HCT116 (cell line): ENCODE results near the gene EPB41L4A.

Experiments used
- CBX3 ChIP-seq: IDR thresholded peaks from 2 replicates; pipeline ENCODE4 v1.6.1; 2012; ENCODE audit warnings: low read depth
- CEBPB ChIP-seq: IDR thresholded peaks from 2 replicates; pipeline ENCODE4 v1.6.1; 2012; ENCODE audit warnings: low read depth
- EZH2 ChIP-seq: fragments of 200-600 bp; sonication (generic); IDR thresholded peaks from 2 replicates; pipeline ENCODE4 v1.6.1; 2017; ENCODE audit warnings: antibody characterized with exemption, mixed run types
- EZH2phosphoT487 ChIP-seq: fragments of 200-600 bp; IDR thresholded peaks from 2 replicates; pipeline ENCODE4 v1.6.1; 2018; ENCODE audit warnings: antibody characterized with exemption, borderline replicate concordance
- FOSL1 ChIP-seq: IDR thresholded peaks from 2 replicates; pipeline ENCODE4 v1.6.1; 2012; ENCODE audit warnings: low read depth
- POLR2A ChIP-seq: IDR thresholded peaks from 2 replicates; pipeline ENCODE4 v1.7.0; 2011; ENCODE audit warnings: borderline replicate concordance; ENCODE audit not compliant: insufficient read depth, insufficient read length; ENCODE audit errors: extremely low read depth
- POLR2AphosphoS5 ChIP-seq: IDR thresholded peaks from 2 replicates; pipeline ENCODE4 v1.6.1; 2011; ENCODE audit warnings: mild to moderate bottlenecking, low read depth, low read length, moderate library complexity
- RAD21 ChIP-seq: IDR thresholded peaks from 2 replicates; pipeline ENCODE4 v1.6.1; 2012; ENCODE audit warnings: low read depth, mild to moderate bottlenecking
- REST ChIP-seq: IDR thresholded peaks from 2 replicates; pipeline ENCODE4 v1.6.1; 2012; ENCODE audit warnings: low read depth
- SP1 ChIP-seq: IDR thresholded peaks from 2 replicates; pipeline ENCODE4 v1.6.1; 2012; ENCODE audit warnings: low read depth
- ZFX ChIP-seq: fragments of 450-650 bp; IDR thresholded peaks from 2 replicates; pipeline ENCODE4 v1.6.1; 2017
- ZNF274 ChIP-seq: fragments of 200-500 bp; sonication (Bioruptor generic); IDR thresholded peaks from 2 replicates; pipeline ENCODE4 v1.6.1; 2014; ENCODE audit warnings: mild to moderate bottlenecking, low read depth, low read length, inconsistent platforms
- TF ChIP-seq, protein P1 (sequence below), 3 experiments: fragments of 200-600 bp in 1 of 3; sonication (generic) in 1 of 3; IDR thresholded peaks in 2 of 3; conservative IDR thresholded peaks in 1 of 3; 2 replicates each; pipeline ENCODE4 v1.5.1; 2012 to 2017; ENCODE audit warnings: low read depth in 2 of 3, low read length in 2 of 3, antibody characterized with exemption in 1 of 3, borderline replicate concordance in 1 of 3, control low read depth in 1 of 3, mild to moderate bottlenecking in 1 of 3, mixed read lengths in 1 of 3, mixed run types in 1 of 3, moderate library complexity in 1 of 3; ENCODE audit not compliant: insufficient read depth in 1 of 3
- TF ChIP-seq, protein P2 (sequence below): IDR thresholded peaks from 2 replicates; pipeline ENCODE4 v1.6.1; 2012

GRCh38 chr5:112329419-112330090 lies 89.5 kb downstream of the EPB41L4A start:
- TF ChIP-seq, protein P1, sequence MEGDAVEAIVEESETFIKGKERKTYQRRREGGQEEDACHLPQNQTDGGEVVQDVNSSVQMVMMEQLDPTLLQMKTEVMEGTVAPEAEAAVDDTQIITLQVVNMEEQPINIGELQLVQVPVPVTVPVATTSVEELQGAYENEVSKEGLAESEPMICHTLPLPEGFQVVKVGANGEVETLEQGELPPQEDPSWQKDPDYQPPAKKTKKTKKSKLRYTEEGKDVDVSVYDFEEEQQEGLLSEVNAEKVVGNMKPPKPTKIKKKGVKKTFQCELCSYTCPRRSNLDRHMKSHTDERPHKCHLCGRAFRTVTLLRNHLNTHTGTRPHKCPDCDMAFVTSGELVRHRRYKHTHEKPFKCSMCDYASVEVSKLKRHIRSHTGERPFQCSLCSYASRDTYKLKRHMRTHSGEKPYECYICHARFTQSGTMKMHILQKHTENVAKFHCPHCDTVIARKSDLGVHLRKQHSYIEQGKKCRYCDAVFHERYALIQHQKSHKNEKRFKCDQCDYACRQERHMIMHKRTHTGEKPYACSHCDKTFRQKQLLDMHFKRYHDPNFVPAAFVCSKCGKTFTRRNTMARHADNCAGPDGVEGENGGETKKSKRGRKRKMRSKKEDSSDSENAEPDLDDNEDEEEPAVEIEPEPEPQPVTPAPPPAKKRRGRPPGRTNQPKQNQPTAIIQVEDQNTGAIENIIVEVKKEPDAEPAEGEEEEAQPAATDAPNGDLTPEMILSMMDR (IDR thresholded peaks at IDR 0.05 in 2 of 3, conservative IDR thresholded peaks at IDR 0.05 in 1 of 3; ENCODE audit: borderline replicate concordance in 1 of 3, insufficient read depth in 1 of 3, low read depth in 2 of 3, low read length in 2 of 3), result no peak
- TF ChIP-seq POLR2A (no peak), RAD21 (no peak), CBX3 (no peak), EZH2phosphoT487 (no peak), CEBPB (no peak), ZNF274 (no peak), ZFX (no peak), FOSL1 (no peak), EZH2 (no peak), POLR2AphosphoS5 (no peak), SP1 (no peak), REST (no peak)
- TF ChIP-seq, protein P2, sequence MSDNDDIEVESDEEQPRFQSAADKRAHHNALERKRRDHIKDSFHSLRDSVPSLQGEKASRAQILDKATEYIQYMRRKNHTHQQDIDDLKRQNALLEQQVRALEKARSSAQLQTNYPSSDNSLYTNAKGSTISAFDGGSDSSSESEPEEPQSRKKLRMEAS, result no peak
